HG03521 (cell line): ENCODE measurements around the gene SPOCK2.
"Not testable (repeated sequence)": the region's sequence is repeated elsewhere in the genome, so short reads cannot be mapped to it uniquely, and the experiment has no call there.

ENCODE experiments used
- ATAC-seq: cut with Tn5 transposase; IDR thresholded peaks from one replicate; pipeline ENCODE4 v1.9.1; 2021; ENCODE audit warnings: mild to moderate bottlenecking, moderate library complexity; ENCODE audit not compliant: unreplicated experiment

The SPOCK2 gene

DNA sequence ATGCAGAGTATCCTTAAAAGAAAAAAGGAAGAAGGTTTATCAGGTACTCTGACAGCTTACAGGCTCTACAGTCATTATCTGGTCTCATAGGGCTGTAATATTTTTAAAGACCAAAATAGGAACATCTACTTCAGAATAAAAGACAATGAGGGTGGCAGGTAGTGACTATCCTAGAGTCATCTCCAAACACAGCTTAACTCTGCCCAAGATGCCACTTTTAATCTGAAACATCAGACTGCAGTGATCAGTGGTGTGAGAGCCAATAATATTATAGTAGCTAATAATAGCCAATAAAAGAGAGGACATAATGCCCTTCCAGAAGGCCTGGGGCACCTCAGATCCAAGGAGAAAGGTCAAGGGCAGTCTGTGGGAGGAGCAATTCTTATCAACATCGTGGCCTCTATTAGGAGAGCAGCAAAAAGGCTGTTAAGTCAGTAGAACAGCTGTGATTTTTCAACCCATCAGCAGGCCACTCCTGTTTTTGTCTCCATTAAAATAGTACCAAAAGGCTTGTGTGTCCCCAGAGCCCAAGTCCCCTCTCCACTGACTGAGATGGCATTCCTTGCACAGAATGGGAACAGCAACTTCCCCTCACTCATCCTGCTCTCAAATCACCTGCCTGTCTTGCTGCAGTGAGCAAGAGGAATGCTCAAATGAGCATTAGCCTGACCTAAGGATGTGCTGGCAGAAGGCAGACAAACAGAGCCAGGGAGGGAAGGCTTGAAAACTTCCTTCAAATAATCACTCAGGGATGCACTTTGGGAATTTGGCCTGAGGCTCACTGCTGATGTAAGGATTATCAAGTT lies 20.7 kb upstream of the SPOCK2 start:
- ATAC-seq: no peak

GRCh38 chr10:72108004-72108370 lies 19.6 kb upstream of the SPOCK2 start:
- not testable (repeated sequence) for ATAC-seq

DNA sequence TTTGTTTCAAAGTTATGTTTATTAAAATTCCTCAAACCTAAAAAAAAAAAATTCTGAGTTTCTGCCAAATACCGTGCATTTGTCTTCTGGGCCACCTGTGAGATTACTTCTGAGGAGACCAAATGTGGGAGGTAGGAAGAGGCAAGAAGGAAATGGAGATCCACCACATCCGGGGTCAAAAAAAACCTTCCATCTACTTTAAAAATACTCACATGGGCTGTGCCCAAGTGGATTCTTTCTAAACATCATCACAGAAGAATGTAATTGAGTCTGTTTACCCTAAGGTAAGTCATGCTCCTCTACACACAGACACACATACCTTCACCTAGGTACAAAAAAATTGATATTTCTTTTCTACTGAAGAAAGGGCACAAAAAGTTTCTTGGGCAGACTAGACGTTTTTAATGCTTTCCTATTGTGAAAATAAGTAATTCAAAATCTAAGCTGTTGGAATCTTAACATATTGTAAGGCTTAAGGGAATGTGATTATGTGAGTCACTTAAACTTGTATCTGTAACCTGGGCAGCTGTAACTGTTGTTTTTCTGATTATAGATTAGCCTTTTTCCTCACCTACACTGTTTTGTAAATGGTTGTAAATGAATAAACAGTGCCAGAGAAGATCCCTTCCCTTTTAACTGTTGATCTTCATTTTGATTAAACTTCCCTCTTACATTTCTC lies 19.1 kb upstream of the SPOCK2 start:
- no peak for ATAC-seq

GRCh38 chr10:72106896-72107295 lies 18.5 kb upstream of the SPOCK2 start:
- no peak for ATAC-seq

GRCh38 chr10:72106154-72106849 lies 18.0 kb upstream of the SPOCK2 start:
- ATAC-seq: no peak

DNA sequence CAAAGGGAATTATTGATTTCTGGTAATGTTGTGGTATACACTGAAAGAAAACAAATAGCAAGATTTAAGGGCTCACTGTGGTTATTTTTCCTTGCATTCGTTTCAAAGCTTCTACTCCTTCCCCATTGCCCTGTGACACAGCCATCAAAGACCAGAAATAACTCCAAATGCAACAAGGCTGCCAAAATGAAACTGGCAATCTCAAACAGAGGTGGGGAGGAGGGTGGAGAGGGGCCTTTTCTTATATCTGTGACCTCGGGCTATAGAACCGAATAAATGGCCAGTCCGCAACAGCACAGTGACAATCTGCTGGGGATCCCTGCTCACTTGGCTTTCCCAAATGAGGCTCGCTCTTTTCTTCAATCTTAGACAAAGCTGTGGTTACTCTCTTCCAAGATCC lies 17.4 kb upstream of the SPOCK2 start:
- ATAC-seq: no peak

- ATAC-seq: no peak
Observed at GRCh38 chr10:72105098-72105475, 16.7 kb upstream of the SPOCK2 start.

DNA sequence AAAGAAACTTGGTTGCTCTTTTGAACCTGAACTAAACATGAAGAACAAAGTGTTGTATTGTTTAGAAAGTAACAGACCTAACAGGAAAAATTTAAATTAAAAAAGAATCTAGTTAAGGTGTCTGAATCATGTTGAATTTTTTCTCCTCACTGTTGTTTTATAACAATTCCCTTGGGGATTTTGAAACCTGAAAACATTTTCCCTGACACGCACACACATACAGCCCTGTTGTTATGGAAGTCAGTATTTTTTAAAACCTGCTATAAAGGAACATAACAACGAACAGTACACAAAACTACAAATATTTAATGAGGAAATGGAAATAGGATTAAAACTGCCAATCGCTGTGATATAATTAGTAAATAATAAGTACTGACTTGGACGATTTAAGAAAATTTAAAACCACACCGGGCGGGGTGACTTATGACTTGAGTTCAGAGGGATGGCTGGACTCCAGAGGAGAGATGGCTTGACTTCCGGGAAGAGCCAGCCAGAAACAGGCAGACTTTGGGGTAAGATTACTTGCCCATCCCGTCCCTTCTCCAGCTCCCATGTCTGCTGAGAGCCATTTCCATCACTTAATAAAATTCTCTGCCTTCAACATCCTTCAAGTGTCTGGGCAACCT lies 16.2 kb upstream of the SPOCK2 start:
- no peak for ATAC-seq

DNA sequence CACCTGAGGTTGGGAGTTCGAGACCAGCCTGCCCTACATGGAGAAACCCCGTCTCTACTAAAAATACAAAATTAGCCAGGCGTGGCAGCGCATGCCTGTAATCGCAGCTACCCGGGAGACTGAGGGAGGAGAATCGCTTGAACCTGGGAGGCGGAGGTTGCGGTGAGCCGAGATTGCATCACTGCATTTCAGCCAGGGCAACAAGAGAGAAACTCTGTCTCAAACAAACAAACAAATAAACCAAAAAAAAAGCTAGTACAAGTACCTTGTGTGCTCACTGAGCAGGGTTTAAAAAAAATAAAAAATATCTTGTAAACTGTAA lies 11.2 kb upstream of the SPOCK2 start:
- no peak for ATAC-seq

- no peak for ATAC-seq
Observed at GRCh38 chr10:72098836-72099599, 10.7 kb upstream of the SPOCK2 start.

DNA sequence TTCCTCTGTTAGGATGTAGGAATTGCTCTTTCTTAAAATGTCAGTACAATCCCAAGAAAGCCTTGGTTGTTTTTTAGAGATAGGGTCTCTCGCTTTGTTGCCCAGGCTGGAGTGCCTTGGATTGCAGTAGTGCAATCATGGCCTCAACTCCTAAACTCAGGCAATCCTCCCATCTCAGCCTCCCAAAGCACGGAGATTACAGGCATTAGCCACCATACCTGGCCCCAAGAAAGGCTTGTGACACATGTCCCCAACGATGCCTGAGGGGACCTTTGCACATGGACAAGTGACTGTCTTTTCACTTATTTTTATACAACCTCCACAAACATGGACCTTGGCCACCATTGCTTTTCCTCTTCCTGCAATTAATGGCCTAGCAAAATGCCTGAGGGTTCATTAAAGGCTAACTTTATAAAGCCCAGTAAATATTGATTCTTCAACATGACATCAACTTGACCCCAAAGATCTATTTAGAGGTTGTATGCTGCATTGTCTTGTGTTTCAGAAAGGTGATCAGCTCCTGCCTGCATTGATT lies 10.0 kb upstream of the SPOCK2 start:
- ATAC-seq: no peak

GRCh38 chr10:72097448-72098300 lies 9.3 kb upstream of the SPOCK2 start:
- no peak for ATAC-seq

DNA sequence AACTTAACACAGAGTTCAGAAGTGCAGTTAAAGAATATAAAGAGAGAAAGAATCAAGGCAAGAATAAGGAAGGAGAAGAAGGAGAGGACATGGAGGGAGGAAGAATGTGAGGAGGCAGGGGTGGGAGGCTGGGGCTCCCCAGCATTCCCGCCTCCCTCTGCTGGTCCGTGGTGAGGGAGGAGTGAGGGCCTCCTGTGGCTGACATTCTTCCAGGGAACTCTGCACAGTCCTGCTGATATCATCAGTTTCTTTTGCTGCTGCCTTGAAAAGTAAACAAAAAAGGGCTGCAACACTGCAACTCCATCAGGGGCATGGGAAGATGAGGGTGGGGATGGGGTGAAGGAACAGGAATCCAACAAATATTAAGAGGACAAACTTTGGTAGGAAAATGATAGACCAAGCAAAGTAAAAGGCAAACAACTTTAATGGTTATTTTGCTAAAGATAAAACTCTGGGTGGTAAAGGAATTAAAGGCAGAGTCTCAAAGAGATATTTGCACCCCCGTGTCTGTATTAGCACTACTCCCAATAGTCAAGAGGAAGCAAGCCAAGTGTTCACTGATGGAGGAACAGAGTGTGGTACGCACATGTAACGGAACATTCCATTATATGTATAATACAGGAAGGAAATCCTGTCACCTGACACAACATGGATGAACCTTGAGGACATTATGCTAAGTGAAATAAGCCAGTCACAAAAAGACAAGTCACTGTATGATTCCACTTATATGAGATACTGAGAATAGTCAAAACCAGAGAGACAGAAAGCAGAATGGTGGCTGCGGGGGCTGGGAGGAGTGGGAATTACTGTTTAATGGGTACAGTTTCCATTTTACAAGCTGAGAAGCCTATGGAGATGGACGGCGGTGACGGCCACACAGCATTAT lies 8.0 kb upstream of the SPOCK2 start:
- no peak for ATAC-seq

GRCh38 chr10:72095195-72095594 lies 6.8 kb upstream of the SPOCK2 start:
- no peak for ATAC-seq

GRCh38 chr10:72094574-72094973 lies 6.2 kb upstream of the SPOCK2 start:
- ATAC-seq: no peak

GRCh38 chr10:72093450-72093849 lies 5.1 kb upstream of the SPOCK2 start:
- ATAC-seq: no peak

GRCh38 chr10:72092987-72093386 lies 4.6 kb upstream of the SPOCK2 start:
- ATAC-seq: no peak

- no peak for ATAC-seq
Observed at GRCh38 chr10:72092171-72092924, 4.0 kb upstream of the SPOCK2 start.
